HEK293 (cell line): ENCODE measurements around the gene SERHL2.
A peak's percentile ranks its signal among the peaks of the same experiment; 100 is the strongest.

Source experiments
- KLF1 ChIP-seq: fragments of 450-650 bp; formaldehyde crosslinking; IDR thresholded peaks from 2 replicates; pipeline ENCODE4 v1.5.1; 2016; ENCODE audit warnings: missing biosample characterization, missing genetic modification characterization
- MEIS1 ChIP-seq: sonication (generic); formaldehyde crosslinking; IDR thresholded peaks from 2 replicates; pipeline ENCODE4 v1.8.1; 2022; ENCODE audit warnings: missing genetic modification reagents, mild to moderate bottlenecking, borderline replicate concordance
- ZNF133 ChIP-seq: fragments of 450-650 bp; formaldehyde crosslinking; IDR thresholded peaks from 2 replicates; pipeline ENCODE4 v1.5.1; 2016; ENCODE audit warnings: missing biosample characterization, missing genetic modification characterization
- ZNF146 ChIP-seq: fragments of 450-650 bp; formaldehyde crosslinking; IDR thresholded peaks from 2 replicates; pipeline ENCODE4 v1.5.1; 2016; ENCODE audit warnings: missing biosample characterization, missing genetic modification characterization
- ZNF311 ChIP-seq: fragments of 450-650 bp; formaldehyde crosslinking; IDR thresholded peaks from 2 replicates; pipeline ENCODE4 v1.5.1; 2017; ENCODE audit warnings: missing biosample characterization, missing genetic modification characterization, borderline replicate concordance
- ZNF433 ChIP-seq: fragments of 450-650 bp; formaldehyde crosslinking; IDR thresholded peaks from 2 replicates; pipeline ENCODE4 v1.5.1; 2016; ENCODE audit warnings: missing biosample characterization, missing genetic modification characterization, low read depth
- ZNF660 ChIP-seq: fragments of 450-650 bp; IDR thresholded peaks from 2 replicates; pipeline ENCODE4 v1.5.1; 2018; ENCODE audit warnings: missing biosample characterization, mild to moderate bottlenecking, missing genetic modification characterization
- ZSCAN23 ChIP-seq: fragments of 450-650 bp; formaldehyde crosslinking; IDR thresholded peaks from 2 replicates; pipeline ENCODE4 v1.5.1; 2016; ENCODE audit warnings: missing biosample characterization, missing genetic modification characterization
- TF ChIP-seq, protein P1 (sequence below): fragments of 450-650 bp; formaldehyde crosslinking; IDR thresholded peaks from 2 replicates; pipeline ENCODE4 v1.5.1; 2016; ENCODE audit warnings: missing biosample characterization, missing genetic modification characterization
- TF ChIP-seq, protein P2 (sequence below): fragments of 450-650 bp; formaldehyde crosslinking; IDR thresholded peaks from 2 replicates; pipeline ENCODE4 v1.5.1; 2016; ENCODE audit warnings: missing biosample characterization, missing genetic modification characterization
- TF ChIP-seq, protein P3 (sequence below): fragments of 450-650 bp; formaldehyde crosslinking; IDR thresholded peaks from 2 replicates; pipeline ENCODE4 v1.5.1; 2016; ENCODE audit warnings: missing biosample characterization, missing genetic modification characterization
- TF ChIP-seq, protein P4 (sequence below): fragments of 450-650 bp; formaldehyde crosslinking; IDR thresholded peaks from 2 replicates; pipeline ENCODE4 v1.5.1; 2016; ENCODE audit warnings: missing biosample characterization, missing genetic modification characterization, low read depth
- TF ChIP-seq, protein P5 (sequence below): fragments of 450-650 bp; formaldehyde crosslinking; IDR thresholded peaks from 2 replicates; pipeline ENCODE4 v1.5.1; 2016; ENCODE audit warnings: missing biosample characterization, missing genetic modification characterization

DNA sequence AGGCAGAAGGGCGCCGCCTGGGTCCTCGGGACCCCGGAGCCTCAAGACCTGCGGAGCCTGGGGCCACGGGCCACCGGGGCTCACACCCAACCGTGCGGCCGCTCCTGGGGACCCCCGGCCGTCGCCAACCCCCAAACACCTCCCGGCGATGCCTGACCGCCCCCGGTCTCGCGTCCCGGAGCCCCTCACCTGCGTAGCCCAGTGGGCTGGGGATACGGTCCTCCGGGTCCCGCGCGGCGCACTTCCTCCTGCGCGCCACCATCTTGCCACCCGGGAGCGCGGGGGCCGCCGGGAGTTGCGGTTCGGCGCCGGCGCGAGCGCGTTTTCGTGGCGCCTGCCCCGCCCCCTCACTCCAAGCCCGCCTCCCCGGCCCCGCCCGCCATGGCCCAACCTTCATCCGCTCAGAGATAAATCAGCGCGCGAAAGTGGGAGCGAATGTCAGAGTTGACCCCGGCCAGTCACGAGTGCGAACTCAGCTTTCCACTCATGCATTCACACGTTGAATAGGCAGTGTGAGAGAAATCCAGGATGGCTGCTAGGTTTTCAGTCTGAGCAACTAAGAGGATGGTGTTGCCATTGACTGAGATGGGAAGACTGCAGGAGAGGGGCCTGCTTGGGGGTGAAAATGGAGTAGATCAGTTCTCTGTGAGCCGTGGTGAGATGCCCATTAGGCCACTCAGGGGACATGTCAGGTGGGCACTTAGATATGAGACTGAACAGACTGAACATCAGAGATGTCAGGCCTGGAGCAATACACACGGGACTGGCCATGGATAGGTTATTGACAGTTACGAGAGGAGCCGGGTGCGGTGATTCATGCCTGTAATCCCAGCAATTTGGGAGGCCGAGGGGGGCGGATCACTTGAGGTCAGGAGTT, 34.0 kb upstream of the SERHL2 start, which contains the start of gene RRP7A:
- TF ChIP-seq ZNF660 (no peak), ZNF311 (tag by site-specific recombination) (no peak), KLF1 (tag by site-specific recombination) (no peak), ZSCAN23 (tag by site-specific recombination) (no peak), ZNF146 (tag by site-specific recombination) (no peak), MEIS1 (CRISPR knock-in tag) (no peak), ZNF433 (tag by site-specific recombination) (no peak), ZNF133 (tag by site-specific recombination) (no peak)
- TF ChIP-seq, protein P1, sequence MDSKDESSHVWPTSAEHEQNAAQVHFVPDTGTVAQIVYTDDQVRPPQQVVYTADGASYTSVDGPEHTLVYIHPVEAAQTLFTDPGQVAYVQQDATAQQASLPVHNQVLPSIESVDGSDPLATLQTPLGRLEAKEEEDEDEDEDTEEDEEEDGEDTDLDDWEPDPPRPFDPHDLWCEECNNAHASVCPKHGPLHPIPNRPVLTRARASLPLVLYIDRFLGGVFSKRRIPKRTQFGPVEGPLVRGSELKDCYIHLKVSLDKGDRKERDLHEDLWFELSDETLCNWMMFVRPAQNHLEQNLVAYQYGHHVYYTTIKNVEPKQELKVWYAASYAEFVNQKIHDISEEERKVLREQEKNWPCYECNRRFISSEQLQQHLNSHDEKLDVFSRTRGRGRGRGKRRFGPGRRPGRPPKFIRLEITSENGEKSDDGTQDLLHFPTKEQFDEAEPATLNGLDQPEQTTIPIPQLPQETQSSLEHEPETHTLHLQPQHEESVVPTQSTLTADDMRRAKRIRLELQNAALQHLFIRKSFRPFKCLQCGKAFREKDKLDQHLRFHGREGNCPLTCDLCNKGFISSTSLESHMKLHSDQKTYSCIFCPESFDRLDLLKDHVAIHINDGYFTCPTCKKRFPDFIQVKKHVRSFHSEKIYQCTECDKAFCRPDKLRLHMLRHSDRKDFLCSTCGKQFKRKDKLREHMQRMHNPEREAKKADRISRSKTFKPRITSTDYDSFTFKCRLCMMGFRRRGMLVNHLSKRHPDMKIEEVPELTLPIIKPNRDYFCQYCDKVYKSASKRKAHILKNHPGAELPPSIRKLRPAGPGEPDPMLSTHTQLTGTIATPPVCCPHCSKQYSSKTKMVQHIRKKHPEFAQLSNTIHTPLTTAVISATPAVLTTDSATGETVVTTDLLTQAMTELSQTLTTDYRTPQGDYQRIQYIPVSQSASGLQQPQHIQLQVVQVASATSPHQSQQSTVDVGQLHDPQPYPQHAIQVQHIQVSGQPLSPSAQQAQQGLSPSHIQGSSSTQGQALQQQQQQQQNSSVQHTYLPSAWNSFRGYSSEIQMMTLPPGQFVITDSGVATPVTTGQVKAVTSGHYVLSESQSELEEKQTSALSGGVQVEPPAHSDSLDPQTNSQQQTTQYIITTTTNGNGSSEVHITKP (tag by site-specific recombination) = no peak
- TF ChIP-seq, protein P2, sequence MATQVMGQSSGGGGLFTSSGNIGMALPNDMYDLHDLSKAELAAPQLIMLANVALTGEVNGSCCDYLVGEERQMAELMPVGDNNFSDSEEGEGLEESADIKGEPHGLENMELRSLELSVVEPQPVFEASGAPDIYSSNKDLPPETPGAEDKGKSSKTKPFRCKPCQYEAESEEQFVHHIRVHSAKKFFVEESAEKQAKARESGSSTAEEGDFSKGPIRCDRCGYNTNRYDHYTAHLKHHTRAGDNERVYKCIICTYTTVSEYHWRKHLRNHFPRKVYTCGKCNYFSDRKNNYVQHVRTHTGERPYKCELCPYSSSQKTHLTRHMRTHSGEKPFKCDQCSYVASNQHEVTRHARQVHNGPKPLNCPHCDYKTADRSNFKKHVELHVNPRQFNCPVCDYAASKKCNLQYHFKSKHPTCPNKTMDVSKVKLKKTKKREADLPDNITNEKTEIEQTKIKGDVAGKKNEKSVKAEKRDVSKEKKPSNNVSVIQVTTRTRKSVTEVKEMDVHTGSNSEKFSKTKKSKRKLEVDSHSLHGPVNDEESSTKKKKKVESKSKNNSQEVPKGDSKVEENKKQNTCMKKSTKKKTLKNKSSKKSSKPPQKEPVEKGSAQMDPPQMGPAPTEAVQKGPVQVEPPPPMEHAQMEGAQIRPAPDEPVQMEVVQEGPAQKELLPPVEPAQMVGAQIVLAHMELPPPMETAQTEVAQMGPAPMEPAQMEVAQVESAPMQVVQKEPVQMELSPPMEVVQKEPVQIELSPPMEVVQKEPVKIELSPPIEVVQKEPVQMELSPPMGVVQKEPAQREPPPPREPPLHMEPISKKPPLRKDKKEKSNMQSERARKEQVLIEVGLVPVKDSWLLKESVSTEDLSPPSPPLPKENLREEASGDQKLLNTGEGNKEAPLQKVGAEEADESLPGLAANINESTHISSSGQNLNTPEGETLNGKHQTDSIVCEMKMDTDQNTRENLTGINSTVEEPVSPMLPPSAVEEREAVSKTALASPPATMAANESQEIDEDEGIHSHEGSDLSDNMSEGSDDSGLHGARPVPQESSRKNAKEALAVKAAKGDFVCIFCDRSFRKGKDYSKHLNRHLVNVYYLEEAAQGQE (tag by site-specific recombination) = no peak
- TF ChIP-seq, protein P3, sequence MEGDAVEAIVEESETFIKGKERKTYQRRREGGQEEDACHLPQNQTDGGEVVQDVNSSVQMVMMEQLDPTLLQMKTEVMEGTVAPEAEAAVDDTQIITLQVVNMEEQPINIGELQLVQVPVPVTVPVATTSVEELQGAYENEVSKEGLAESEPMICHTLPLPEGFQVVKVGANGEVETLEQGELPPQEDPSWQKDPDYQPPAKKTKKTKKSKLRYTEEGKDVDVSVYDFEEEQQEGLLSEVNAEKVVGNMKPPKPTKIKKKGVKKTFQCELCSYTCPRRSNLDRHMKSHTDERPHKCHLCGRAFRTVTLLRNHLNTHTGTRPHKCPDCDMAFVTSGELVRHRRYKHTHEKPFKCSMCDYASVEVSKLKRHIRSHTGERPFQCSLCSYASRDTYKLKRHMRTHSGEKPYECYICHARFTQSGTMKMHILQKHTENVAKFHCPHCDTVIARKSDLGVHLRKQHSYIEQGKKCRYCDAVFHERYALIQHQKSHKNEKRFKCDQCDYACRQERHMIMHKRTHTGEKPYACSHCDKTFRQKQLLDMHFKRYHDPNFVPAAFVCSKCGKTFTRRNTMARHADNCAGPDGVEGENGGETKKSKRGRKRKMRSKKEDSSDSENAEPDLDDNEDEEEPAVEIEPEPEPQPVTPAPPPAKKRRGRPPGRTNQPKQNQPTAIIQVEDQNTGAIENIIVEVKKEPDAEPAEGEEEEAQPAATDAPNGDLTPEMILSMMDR = peak; percentile 50; the same call in 1 of the 2 replicates
- TF ChIP-seq, protein P4, sequence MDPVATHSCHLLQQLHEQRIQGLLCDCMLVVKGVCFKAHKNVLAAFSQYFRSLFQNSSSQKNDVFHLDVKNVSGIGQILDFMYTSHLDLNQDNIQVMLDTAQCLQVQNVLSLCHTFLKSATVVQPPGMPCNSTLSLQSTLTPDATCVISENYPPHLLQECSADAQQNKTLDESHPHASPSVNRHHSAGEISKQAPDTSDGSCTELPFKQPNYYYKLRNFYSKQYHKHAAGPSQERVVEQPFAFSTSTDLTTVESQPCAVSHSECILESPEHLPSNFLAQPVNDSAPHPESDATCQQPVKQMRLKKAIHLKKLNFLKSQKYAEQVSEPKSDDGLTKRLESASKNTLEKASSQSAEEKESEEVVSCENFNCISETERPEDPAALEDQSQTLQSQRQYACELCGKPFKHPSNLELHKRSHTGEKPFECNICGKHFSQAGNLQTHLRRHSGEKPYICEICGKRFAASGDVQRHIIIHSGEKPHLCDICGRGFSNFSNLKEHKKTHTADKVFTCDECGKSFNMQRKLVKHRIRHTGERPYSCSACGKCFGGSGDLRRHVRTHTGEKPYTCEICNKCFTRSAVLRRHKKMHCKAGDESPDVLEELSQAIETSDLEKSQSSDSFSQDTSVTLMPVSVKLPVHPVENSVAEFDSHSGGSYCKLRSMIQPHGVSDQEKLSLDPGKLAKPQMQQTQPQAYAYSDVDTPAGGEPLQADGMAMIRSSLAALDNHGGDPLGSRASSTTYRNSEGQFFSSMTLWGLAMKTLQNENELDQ (tag by site-specific recombination) = no peak
- TF ChIP-seq, protein P5, sequence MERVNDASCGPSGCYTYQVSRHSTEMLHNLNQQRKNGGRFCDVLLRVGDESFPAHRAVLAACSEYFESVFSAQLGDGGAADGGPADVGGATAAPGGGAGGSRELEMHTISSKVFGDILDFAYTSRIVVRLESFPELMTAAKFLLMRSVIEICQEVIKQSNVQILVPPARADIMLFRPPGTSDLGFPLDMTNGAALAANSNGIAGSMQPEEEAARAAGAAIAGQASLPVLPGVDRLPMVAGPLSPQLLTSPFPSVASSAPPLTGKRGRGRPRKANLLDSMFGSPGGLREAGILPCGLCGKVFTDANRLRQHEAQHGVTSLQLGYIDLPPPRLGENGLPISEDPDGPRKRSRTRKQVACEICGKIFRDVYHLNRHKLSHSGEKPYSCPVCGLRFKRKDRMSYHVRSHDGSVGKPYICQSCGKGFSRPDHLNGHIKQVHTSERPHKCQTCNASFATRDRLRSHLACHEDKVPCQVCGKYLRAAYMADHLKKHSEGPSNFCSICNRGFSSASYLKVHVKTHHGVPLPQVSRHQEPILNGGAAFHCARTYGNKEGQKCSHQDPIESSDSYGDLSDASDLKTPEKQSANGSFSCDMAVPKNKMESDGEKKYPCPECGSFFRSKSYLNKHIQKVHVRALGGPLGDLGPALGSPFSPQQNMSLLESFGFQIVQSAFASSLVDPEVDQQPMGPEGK (tag by site-specific recombination) = 0 out of 2 replicates have a peak, but pooled peaks have one; percentile 17
